Adipocyte (in vitro differentiated cells): ENCODE results near the gene CCDC83.
"Not testable (repeated sequence)": the region's sequence is repeated elsewhere in the genome, so short reads cannot be mapped to it uniquely, and the experiment has no call there.

Experiments used
- DNase-seq: peaks from one replicate; pipeline ENCODE4 v3.0.0-alpha.2; 2015; ENCODE audit warnings: low read depth
- H3K27me3 ChIP-seq: replicated peaks from 2 replicates; pipeline ENCODE4 v1.7.0; 2013; ENCODE audit warnings: mild to moderate bottlenecking, low read length, moderate library complexity; ENCODE audit not compliant: control insufficient read depth, insufficient read depth
- H3K36me3 ChIP-seq: 2 replicates; pipeline ENCODE4 v1.7.0; 2013; ENCODE audit warnings: low read length, mild to moderate bottlenecking, moderate library complexity; ENCODE audit not compliant: control insufficient read depth, insufficient read depth, severe bottlenecking
- H3K4me1 ChIP-seq: 2 replicates; pipeline ENCODE4 v1.7.0; 2013; ENCODE audit warnings: mild to moderate bottlenecking, low read length, moderate library complexity; ENCODE audit not compliant: control insufficient read depth, insufficient read depth
- H3K4me3 ChIP-seq: 2 replicates; pipeline ENCODE4 v1.7.0; 2013; ENCODE audit warnings: mild to moderate bottlenecking, low read length, moderate library complexity
- H3K9ac ChIP-seq: 2 replicates; pipeline ENCODE4 v1.7.0; 2013; ENCODE audit warnings: mild to moderate bottlenecking, low read length, moderate library complexity
- H3K9me3 ChIP-seq: 2 replicates; pipeline ENCODE4 v1.7.0; 2013; ENCODE audit warnings: mild to moderate bottlenecking, low read length, moderate library complexity; ENCODE audit not compliant: control insufficient read depth

Gene CCDC83

DNA sequence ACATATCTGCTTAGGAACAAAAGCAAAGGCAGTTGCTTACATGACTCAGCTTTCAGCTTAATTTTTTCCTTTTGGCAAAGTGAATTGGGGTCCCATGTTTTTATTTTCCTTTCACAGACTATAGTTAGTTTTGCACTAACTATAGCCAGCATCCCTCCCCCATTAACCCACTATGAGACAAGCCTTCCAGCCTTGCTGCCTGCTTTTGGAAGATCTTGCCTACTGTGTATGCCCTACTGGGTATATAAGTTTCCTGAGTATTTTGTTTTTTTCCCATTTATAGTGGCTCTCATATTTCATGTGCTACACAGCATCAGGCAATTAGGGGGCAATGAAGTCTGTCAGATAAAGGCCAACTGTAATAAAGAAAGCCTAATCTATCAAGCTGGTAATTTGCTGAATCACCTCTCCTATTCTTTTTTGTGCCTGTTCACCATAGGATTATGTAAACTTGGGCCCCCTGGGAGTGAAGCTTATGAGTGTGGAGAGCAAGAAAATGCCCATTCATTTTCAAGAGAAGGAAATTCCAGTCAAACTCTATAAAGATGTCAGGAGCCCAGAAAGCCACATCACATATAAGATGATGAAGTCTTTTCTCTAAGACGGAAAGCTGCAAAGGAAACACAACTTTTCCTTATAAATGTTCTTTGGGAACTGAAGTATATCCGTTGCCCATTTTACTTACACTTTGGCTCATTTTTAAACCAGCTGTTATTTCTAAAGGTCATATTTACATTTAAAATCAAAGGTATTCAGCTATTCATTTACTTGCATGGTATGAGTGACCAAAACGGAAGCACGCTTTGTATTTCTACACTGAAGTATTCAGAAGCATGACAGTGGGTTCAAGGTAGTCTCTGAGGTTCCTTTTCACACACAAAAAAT lies 64.0 kb downstream of the CCDC83 start:
- Histone ChIP-seq H3K4me1 (peaks cover 7% of the 10 kb centered on the region), H3K4me3 (no peak overlapping the region), H3K9ac (no peak overlapping the region), H3K36me3 (no peaks in the 10 kb centered on the region), H3K27me3 (peaks cover 2% of the 10 kb centered on the region), H3K9me3 (peaks cover 4% of the 10 kb centered on the region)
- DNase-seq = peak; percentile 42

DNA sequence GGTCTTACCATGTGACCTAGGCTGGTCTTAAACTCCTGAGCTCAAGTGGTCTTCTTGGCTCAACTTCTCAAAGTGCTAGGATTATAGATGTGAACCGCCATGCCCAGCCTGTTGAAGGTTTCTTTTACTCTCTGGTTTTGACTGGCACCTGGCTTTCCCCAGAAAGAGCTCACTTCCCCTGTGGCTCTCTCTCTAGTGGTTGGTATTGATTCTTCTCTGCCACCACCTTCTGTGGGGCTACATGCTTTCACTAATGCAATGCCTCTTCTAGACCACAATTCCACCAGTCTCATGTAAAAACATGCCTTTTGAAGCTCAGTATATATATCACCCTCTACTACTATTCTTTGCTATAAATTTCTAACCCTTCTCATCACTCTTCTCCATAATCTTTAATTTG lies 67.2 kb downstream of the CCDC83 start:
- no peaks in the 10 kb centered on the region for H3K36me3 ChIP-seq
- H3K9me3 ChIP-seq = no peaks in the 10 kb centered on the region
- peaks cover 7% of the 10 kb centered on the region for H3K4me1 ChIP-seq
- no peak for DNase-seq
- H3K4me3 ChIP-seq = no peak overlapping the region
- H3K9ac ChIP-seq = no peak overlapping the region
- H3K27me3 ChIP-seq = peaks cover 4% of the 10 kb centered on the region

DNA sequence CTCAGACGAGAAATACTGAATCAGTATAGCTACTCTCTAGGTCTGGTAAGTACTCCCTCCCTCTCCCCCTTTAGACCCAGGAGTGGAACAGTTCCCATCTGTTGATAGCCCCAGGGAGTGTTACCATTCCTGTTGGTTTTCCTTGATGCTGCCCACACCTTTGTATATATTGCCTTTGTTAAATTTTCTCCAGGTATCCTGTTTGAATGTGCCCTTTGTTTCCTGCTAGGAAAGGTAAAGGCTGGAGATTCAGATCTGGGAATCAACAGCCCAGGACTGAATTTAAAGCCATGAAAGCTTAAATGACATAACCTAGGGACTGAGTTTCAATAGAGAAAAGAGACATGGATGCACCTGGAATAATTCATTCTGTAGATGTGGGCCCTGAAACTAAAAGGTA lies 68.3 kb downstream of the CCDC83 start:
- no peak for DNase-seq

DNA sequence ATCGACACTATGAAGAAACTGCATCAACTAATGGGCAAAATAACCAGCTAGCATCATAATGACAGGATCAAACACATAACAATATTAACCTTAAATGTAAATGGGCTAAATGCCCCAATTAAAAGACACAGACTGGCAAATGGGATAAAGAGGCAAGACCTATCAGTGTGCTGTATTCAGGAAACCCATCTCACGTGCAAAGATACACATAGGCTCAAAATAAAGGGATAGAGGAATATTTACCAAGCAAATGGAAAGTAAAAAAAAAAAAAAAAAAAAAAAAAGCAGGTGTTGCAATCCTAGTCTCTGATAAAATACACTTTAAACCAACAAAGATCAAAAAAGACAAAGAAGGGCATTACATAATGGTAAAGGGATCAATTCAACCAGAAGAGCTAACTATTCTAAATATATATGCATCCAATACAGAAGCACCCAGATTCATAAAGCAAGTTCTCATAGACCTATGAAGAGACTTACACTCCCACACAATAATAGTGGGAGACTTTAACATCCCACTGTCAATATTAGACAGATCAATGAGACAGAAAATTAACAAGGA lies 71.6 kb downstream of the CCDC83 start:
- not testable (repeated sequence) for H3K27me3 ChIP-seq, H3K36me3 ChIP-seq, DNase-seq, H3K9me3 ChIP-seq, H3K4me1 ChIP-seq, H3K9ac ChIP-seq, H3K4me3 ChIP-seq

More for the DNA sequence above, 68.3 kb downstream of the CCDC83 start:
- H3K36me3 ChIP-seq = no peaks in the 10 kb centered on the region
- no peaks in the 10 kb centered on the region for H3K9me3 ChIP-seq
- H3K4me3 ChIP-seq = no peak overlapping the region
- H3K9ac ChIP-seq = no peak overlapping the region
- H3K27me3 ChIP-seq = peaks cover 4% of the 10 kb centered on the region
- peaks cover 7% of the 10 kb centered on the region for H3K4me1 ChIP-seq

DNA sequence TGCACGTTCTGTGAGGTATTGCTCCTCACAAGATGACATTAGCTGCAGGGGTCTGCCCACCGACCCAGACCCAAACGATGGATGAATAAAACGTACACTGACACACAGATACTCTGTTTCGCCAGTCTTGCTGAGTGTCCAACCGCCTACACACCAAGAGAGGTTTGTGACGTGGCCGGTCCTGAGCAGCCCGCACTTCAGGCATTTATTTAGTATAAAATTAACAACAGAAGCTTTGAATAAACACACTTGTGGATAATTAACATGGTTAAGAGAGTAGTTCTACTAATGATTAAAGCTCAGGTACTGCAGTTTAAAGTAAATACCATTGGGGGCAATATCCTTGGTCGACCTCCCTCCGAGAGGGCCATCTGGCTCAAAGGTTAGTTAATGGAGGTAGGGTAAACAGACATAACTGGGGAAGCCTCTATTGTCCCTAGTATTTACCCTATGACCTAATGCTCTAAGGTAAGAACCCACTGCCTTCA lies 75.7 kb downstream of the CCDC83 start:
- H3K9me3 ChIP-seq = peaks cover 2% of the 10 kb centered on the region
- H3K27me3 ChIP-seq = peaks cover 3% of the 10 kb centered on the region
- no peaks in the 10 kb centered on the region for H3K4me1 ChIP-seq
- no peak overlapping the region for H3K4me3 ChIP-seq
- DNase-seq = no peak
- no peaks in the 10 kb centered on the region for H3K36me3 ChIP-seq
- H3K9ac ChIP-seq = no peak overlapping the region

DNA sequence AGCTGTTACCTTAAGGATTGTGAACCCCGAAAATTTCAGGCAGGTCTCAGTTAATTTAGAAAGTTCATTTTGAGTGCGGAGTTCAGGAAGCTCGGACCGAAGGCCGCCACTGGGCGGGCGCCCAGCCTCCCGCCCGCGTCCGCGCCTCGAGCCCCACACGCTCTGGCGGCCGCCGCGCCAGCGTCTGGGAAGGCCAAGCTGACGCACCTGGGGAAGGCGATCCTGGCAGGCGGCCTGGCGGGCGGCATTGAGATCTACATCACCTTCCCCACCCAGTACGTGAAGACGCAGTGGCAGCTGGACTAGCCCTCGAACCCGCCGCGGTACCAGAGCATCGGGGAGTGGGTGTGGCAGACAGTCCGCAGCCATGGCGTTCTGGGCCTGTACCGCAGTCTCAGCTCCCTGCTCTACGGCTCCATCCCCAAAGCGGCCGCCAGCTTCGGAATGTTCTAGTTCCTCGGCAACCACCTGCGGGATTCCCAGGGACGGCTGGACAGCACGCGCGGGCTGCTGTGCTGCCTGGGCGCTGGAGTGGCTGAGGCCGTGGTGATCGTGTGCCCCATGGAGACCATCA lies 79.5 kb downstream of the CCDC83 start:
- Histone ChIP-seq H3K4me3 (peak overlapping the region; percentile 61), H3K36me3 (no peaks in the 10 kb centered on the region), H3K9me3 (no peaks in the 10 kb centered on the region), H3K9ac (peak overlapping the region; percentile 21), H3K27me3 (peaks cover 3% of the 10 kb centered on the region), H3K4me1 (no peaks in the 10 kb centered on the region)
- no peak for DNase-seq

DNA sequence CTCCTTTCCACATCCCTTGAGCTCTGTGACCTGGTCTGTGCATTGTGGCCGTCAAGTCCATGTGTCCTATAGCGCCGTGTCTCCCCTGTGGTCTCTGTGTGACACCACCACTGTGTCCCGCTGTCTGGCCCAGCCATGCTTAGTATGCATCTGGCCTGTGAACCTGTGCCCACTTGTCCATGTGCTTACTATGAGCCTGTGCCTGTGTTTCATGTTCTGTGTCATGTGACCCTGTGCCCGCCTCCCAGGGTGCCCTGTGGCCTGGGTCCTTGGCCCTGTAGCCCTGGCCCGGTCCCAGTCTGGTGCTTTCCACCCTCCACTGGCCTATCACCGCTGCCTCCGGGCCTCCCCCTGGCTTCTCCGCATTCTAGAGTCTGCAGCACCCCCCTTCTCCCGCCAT lies 80.6 kb downstream of the CCDC83 start:
- DNase-seq = no peak
- H3K4me1 ChIP-seq = no peaks in the 10 kb centered on the region
- no peaks in the 10 kb centered on the region for H3K9me3 ChIP-seq
- no peaks in the 10 kb centered on the region for H3K36me3 ChIP-seq
- H3K9ac ChIP-seq = no peak overlapping the region
- no peak overlapping the region for H3K4me3 ChIP-seq
- peaks cover 3% of the 10 kb centered on the region for H3K27me3 ChIP-seq

DNA sequence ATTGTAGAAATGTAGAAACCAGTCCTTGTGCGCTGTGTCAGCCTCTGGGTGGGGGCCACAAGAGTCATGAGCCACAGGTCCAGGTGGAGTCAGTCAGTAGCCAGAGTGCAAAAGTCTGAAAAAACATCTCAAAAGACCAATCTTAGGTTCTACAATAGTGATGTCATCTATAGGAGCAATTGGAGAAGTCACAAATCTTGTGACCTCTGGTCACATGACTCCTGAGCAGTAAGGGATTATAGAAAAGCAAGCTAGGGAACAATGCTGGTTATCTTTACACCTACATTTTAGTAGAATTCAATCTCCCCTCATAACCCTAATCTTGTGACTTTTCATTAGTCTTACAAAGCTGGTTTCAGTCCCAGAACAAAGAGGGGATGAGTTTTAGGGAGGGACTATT lies 82.7 kb downstream of the CCDC83 start:
- no peaks in the 10 kb centered on the region for H3K9me3 ChIP-seq
- H3K4me3 ChIP-seq = no peak overlapping the region
- peaks cover 3% of the 10 kb centered on the region for H3K27me3 ChIP-seq
- H3K36me3 ChIP-seq = no peaks in the 10 kb centered on the region
- no peaks in the 10 kb centered on the region for H3K4me1 ChIP-seq
- H3K9ac ChIP-seq = no peak overlapping the region
- no peak for DNase-seq

DNA sequence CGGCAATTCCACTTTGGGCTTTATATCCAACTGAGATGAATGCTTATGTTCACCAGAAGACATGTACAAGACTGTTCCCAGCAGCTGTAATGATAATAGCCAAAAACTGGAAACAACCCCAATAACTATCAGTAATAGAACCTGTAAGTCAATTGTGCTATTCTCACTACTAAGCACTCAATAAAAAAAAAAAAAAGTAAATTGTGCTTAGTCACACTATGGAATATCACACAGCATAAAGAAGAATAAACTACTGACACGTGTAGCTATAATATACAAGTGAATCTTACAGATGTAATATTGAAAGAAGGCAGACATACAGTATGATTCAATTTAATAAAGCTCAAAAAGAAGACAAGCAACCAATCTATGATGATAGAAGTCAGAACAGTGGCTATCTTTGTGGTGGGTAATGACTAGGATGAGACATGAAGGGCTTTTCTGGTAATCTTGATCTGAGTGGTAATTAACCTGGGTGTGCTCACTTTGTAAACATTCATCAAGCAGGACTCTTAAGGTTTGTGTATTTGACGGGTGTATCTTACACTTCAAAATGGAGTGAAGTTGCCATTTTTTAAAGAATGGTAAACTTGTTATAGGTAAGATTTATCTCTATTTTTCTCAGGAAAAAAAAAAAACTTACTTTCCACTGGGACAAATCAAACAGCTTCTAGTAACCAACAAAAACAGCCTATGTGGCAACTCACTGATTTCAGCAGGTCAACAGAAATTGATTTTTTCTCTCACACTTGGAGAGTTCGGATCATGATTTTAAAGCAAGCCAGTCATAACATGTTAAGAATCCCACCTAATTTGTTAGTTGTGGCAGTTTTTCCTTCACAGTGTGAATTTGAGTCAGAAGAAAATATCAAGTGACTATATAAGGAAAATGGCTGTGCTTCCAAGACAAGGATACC lies 84.2 kb downstream of the CCDC83 start:
- Histone ChIP-seq H3K36me3 (no peaks in the 10 kb centered on the region), H3K9ac (no peak overlapping the region), H3K27me3 (peaks cover 3% of the 10 kb centered on the region), H3K4me1 (no peaks in the 10 kb centered on the region), H3K4me3 (no peak overlapping the region), H3K9me3 (no peaks in the 10 kb centered on the region)
- DNase-seq = no peak

DNA sequence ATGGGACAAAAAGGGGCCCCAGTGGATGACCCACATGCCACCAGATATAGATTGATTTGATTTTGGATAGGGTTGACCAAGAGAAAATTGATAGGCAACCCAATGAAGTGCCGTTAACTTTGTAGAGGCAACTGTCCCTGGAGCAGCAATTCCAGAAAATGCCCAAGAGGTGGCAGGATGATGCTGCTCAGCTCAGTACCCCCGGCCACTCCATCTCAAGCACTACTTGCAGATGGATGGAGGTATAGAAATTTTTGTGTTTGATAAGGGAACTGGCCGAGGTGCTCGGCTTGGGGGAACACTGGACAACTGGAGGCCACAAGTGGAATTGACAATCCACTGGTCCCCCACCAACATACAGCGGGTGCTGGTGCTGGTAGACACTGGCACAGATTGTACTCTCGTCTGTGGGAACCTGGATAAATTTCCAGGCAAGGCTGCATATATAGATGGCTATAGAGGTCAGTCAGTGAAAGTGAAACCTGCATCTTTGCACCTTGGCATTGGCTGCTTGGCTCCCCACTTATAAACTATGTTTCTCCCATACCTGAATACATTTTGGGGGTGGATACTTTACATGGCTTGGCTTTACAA lies 86.3 kb downstream of the CCDC83 start:
- Histone ChIP-seq H3K27me3 (no peaks in the 10 kb centered on the region), H3K36me3 (no peaks in the 10 kb centered on the region), H3K9me3 (no peaks in the 10 kb centered on the region), H3K4me3 (no peak overlapping the region), H3K4me1 (peaks cover 11% of the 10 kb centered on the region), H3K9ac (no peak overlapping the region)
- peak; percentile 82 for DNase-seq
